Right atrium auricular region (tissue), 2 donors: ENCODE data around the gene TYMS. TPM values are rescaled to one million over a fixed set of nuclear protein-coding genes. Genes with fewer than 3 reads are reported as not detected.

Experiments
- DNase-seq: peaks from one replicate; pipeline ENCODE4 v3.0.0-alpha.2; 2019; ENCODE audit warnings: low spot score
- H3K27ac ChIP-seq, 2 donors: fragments of 200-600 bp; sonication (generic); 1 replicate in 1 of 2; 2 replicates in 1 of 2; pipeline ENCODE4 v1.5.1; 2016 to 2019
- H3K27me3 ChIP-seq, 2 donors: fragments of 200-600 bp; sonication (generic); one replicate each; pipeline versions ENCODE4 v1.5.1 to v1.6.0; 2017 to 2019
- H3K36me3 ChIP-seq: fragments of 200-600 bp; sonication (generic); one replicate; pipeline ENCODE4 v1.5.1; 2016
- H3K4me1 ChIP-seq, 2 donors: fragments of 200-600 bp; sonication (generic); one replicate each; pipeline versions ENCODE4 v1.5.1 to v1.6.0; 2017 to 2019
- H3K4me3 ChIP-seq, 2 donors: fragments of 200-600 bp; sonication (generic); 1 replicate in 1 of 2; 2 replicates in 1 of 2; pipeline ENCODE4 v1.5.1; 2017 to 2019; ENCODE audit warnings: mild to moderate bottlenecking in 1 of 2, moderate library complexity in 1 of 2
- H3K9me3 ChIP-seq, 2 donors: fragments of 200-600 bp; sonication (generic); one replicate each; pipeline ENCODE4 v1.5.1; 2019
- total RNA-seq, 2 donors: library from RNA; depleted of rRNA; stranded (reverse); fragments of >200 nt; gene quantifications; one replicate each; pipeline ENCODE4 v1.1.0, GENCODE V29; 2016
- TF ChIP-seq, protein P1 (sequence below), 2 donors: fragments of 200-600 bp; sonication (generic); IDR thresholded peaks; one replicate each; pipeline ENCODE4 v1.5.1; 2019; ENCODE audit warnings: antibody characterized with exemption in 2 of 2

The TYMS gene
- total RNA-seq, 2 donors from 2014 or later, result 0.86 to 0.89 TPM

- Histone ChIP-seq H3K36me3 (no peaks in the 10 kb centered on the region), H3K27me3 (no peaks in the 10 kb centered on the region), H3K9me3 (peaks cover 0 to 8% of the 10 kb centered on the region in 2 donors), H3K27ac (peak within 1 kb of the TSS; percentile 82 to 85), H3K4me1 (peaks cover 0 to 19% of the 10 kb centered on the region in 2 donors), H3K4me3 (peak within 1 kb of the TSS; percentile 68 to 71)
- TF ChIP-seq, protein P1, sequence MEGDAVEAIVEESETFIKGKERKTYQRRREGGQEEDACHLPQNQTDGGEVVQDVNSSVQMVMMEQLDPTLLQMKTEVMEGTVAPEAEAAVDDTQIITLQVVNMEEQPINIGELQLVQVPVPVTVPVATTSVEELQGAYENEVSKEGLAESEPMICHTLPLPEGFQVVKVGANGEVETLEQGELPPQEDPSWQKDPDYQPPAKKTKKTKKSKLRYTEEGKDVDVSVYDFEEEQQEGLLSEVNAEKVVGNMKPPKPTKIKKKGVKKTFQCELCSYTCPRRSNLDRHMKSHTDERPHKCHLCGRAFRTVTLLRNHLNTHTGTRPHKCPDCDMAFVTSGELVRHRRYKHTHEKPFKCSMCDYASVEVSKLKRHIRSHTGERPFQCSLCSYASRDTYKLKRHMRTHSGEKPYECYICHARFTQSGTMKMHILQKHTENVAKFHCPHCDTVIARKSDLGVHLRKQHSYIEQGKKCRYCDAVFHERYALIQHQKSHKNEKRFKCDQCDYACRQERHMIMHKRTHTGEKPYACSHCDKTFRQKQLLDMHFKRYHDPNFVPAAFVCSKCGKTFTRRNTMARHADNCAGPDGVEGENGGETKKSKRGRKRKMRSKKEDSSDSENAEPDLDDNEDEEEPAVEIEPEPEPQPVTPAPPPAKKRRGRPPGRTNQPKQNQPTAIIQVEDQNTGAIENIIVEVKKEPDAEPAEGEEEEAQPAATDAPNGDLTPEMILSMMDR (IDR thresholded peaks at IDR 0.05), result peak; percentile 80 to 86
- peak; percentile 88 for DNase-seq
Measured at GRCh38 chr18:712401-713134, 55.1 kb downstream of the TYMS start, which contains the start of gene ENOSF1. TSS of gene ENOSF1 (minus strand) at chr18:712630. CDS start at chr18:712587, 43 bp downstream.

DNA sequence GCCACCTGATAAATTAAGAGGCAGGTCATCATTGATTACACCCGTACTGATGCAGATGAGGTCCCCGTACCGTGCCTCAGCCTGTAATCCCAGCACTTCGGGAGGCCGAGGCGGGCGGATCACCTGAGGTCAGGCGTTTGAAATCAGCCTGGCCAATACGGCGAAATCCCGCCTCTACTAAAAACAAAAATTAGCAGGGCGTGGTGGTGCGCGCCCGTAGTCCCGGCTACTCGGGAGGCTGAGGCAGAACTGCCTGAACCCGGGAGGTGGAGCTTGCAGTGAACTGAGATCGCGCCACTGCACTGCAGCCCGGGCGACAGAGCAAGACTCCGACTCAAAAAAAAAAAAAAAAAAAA is 55.7 kb downstream of the TYMS start:
- H3K27ac ChIP-seq, result peak overlapping the region; percentile 82 to 85
- TF ChIP-seq, protein P1 (IDR thresholded peaks at IDR 0.05), result no peak
- H3K4me1 ChIP-seq, result peaks cover 0 to 19% of the 10 kb centered on the region in 2 donors

GRCh38 chr18:715626-716025 is 58.2 kb downstream of the TYMS start:
- no peak for DNase-seq
- Histone ChIP-seq H3K27ac (no peak overlapping the region), H3K9me3 (peaks cover 0 to 8% of the 10 kb centered on the region in 2 donors), H3K4me1 (peaks cover 0 to 9% of the 10 kb centered on the region in 2 donors), H3K4me3 (no peak overlapping the region), H3K36me3 (no peaks in the 10 kb centered on the region), H3K27me3 (no peaks in the 10 kb centered on the region)
- TF ChIP-seq, protein P1 (IDR thresholded peaks at IDR 0.05), result no peak

More for the DNA sequence above, 55.7 kb downstream of the TYMS start:
- Histone ChIP-seq H3K36me3 (no peaks in the 10 kb centered on the region), H3K27me3 (no peaks in the 10 kb centered on the region), H3K4me3 (peak overlapping the region in 1 of 2 donors; percentile 71), H3K9me3 (peaks cover 0 to 8% of the 10 kb centered on the region in 2 donors)
- peak; percentile 57 for DNase-seq

DNA sequence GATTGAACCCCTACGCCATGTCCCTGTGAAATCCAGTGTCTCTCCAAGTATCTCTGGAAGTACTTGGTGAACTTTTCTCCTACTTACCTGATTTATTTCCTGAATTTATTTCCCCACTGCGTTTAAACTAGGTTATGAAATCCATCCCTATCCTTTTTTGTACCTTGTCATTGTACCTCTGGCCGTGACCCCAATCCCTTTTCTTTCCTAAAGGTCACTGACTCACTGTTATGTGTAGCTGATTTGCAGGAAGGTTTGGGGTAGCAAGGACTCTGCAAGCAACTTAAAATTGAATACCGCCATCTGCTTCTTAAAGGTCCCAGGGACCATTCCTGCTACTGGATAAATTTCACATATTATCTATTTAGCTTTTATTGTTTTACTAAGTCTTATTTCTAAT is 59.5 kb downstream of the TYMS start:
- Histone ChIP-seq H3K9me3 (peaks cover 0 to 8% of the 10 kb centered on the region in 2 donors), H3K4me3 (no peak overlapping the region), H3K36me3 (no peaks in the 10 kb centered on the region), H3K4me1 (no peaks in the 10 kb centered on the region), H3K27ac (no peak overlapping the region), H3K27me3 (no peaks in the 10 kb centered on the region)
- TF ChIP-seq, protein P1 (IDR thresholded peaks at IDR 0.05), result no peak
- no peak for DNase-seq

Other genes starting within 250 kb of the TYMS start
- 10 to 100 TPM; 10.9 to 15.3 TPM for gene COLEC12, start 157.0 kb upstream of the TYMS start, total RNA-seq
- not detected for gene CETN1, start 77.3 kb upstream of the TYMS start, total RNA-seq
- gene CLUL1, start 60.7 kb upstream of the TYMS start, total RNA-seq, result under 1 TPM in 1 of 2 donors, not detected in 1; 0.71 TPM
- 10 to 100 TPM; 13.7 to 24.4 TPM for gene ENOSF1, start 55.0 kb downstream of the TYMS start, total RNA-seq
- gene YES1, start 154.6 kb downstream of the TYMS start, total RNA-seq, result 10 to 100 TPM; 20.3 to 37.3 TPM
- gene ADCYAP1, start 247.2 kb downstream of the TYMS start, total RNA-seq, result 1 to 10 TPM in 1 of 2 donors, under 1 TPM in 1; 0.41 to 2.6 TPM